Epithelial cell of esophagus (primary cell): ENCODE data around the gene AADACL2.
"Not testable (repeated sequence)": the region's sequence is repeated elsewhere in the genome, so short reads cannot be mapped to it uniquely, and the experiment has no call there.

ENCODE experiments used
- DNase-seq: peaks from one replicate; pipeline ENCODE4 v3.0.0; 2010; ENCODE audit warnings: low read depth
- H3K4me3 ChIP-seq: 2 replicates; pipeline ENCODE4 v1.5.1; 2011; ENCODE audit warnings: mild to moderate bottlenecking, low read length, control low read depth
- CTCF ChIP-seq: IDR thresholded peaks from 2 replicates; pipeline ENCODE4 v1.5.1; 2011; ENCODE audit warnings: low read depth, mild to moderate bottlenecking, low read length, control low read depth, inconsistent platforms; ENCODE audit not compliant: insufficient read depth; ENCODE audit errors: missing control alignments

The AADACL2 gene

DNA sequence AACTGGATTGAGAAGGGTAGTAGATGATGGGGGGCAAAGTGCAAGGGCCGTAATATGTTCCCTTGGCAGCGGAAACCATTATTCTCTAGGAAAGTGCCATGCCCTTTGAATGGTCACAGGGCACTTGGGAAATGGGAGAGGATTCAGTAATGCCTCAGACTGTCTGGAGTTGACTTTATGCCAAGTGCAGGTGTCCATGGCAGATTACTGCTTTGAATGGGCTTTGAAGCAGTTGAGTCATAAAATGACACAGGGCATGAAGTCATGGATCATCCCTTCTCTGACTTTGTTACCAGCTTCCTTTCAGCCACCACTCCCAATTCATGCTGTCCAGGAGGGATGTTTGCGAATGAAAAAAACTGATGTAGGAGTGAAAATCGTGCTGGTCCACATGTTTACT lies 20.1 kb downstream of the AADACL2 start:
- peak; percentile 75 for DNase-seq
- H3K4me3 ChIP-seq: no peak overlapping the region
- TF ChIP-seq CTCF: no peak

- no peak for TF ChIP-seq CTCF
- no peak for DNase-seq
- no peak overlapping the region for H3K4me3 ChIP-seq
Measured at GRCh38 chr3:151761581-151761980, 27.9 kb downstream of the AADACL2 start.

DNA sequence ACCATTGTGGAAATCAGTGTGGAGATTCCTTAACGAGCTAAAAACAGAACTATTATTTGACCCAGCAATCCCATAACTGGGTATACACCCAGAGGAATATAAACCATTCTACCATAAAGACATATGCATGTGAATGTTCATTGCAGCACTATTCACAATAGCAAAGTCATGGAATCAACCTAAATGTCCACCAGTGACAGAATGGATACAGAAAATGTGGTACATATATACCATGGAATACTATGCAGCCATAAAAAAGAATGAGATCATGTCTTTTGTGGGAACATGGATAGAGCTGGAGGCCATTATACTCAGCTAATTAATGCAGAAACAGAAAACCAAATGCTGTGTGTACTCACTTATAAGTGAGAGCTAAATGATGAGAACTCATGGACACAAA lies 31.0 kb downstream of the AADACL2 start:
- not testable (repeated sequence) for DNase-seq, H3K4me3 ChIP-seq

- DNase-seq: peak; percentile 43
- H3K4me3 ChIP-seq: no peak overlapping the region
- no peak for TF ChIP-seq CTCF
Measured at GRCh38 chr3:151765685-151766084, 32.0 kb downstream of the AADACL2 start.

GRCh38 chr3:151766454-151766853 lies 32.7 kb downstream of the AADACL2 start:
- no peak for TF ChIP-seq CTCF
- no peak overlapping the region for H3K4me3 ChIP-seq

DNA sequence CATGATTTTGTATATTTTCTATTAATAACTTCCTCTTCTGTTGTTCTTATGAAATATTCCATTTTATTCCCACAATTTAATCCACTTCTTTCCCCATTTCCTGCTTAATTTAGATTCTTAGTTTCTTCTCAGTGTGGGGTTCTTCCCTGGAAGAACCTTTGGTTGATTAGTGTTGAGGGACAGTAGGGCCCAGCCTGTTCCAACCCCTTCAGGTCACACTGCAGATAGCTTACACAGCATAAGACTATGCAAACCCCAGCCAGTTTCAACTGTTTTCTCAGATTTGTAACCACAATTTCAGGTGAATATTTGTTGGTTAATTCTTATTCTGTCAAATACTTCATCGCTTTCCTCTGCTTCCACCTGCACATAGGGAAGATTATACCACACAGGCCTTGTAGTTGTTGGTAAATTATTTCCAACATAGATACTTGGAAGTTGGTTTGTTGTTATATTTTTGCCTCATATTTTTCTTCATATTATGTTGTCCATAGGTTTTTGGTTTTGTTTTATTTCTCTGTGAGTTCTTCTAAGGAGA lies 34.7 kb downstream of the AADACL2 start:
- DNase-seq: no peak
- no peak overlapping the region for H3K4me3 ChIP-seq
- TF ChIP-seq CTCF: no peak

More at GRCh38 chr3:151766454-151766853, 32.7 kb downstream of the AADACL2 start:
- DNase-seq: peak; percentile 38

GRCh38 chr3:151769175-151769574 lies 35.4 kb downstream of the AADACL2 start:
- no peak for DNase-seq
- no peak for TF ChIP-seq CTCF
- no peak overlapping the region for H3K4me3 ChIP-seq
